Prostate gland (tissue), 1 donor: ENCODE measurements around the gene HLA-DMA.
A peak's percentile ranks its signal among the peaks of the same experiment; 100 is the strongest.

ENCODE experiments used
- POLR2A ChIP-seq: fragments of 450-650 bp; IDR thresholded peaks from one replicate; pipeline ENCODE4 v1.6.1; 2016; ENCODE audit warnings: antibody characterized with exemption, mild to moderate bottlenecking
- POLR2AphosphoS5 ChIP-seq: sonication (generic); formaldehyde crosslinking; IDR thresholded peaks from one replicate; pipeline ENCODE4 v1.6.1; 2017; ENCODE audit warnings: antibody characterized with exemption

GRCh38 chr6:32940656-32941213 lies 12.2 kb downstream of the HLA-DMA start, which contains the start of gene HLA-DMB:
- peak; percentile 61 for TF ChIP-seq POLR2AphosphoS5
- peak; percentile 27 for TF ChIP-seq POLR2A
